NCI-H2196 (cell line): ENCODE results near the gene RAE1.
A peak's percentile ranks its signal among the peaks of the same experiment; 100 is the strongest.
"Not testable (repeated sequence)": the region's sequence is repeated elsewhere in the genome, so short reads cannot be mapped to it uniquely, and the experiment has no call there.

Source experiments
- DNase-seq: peaks from one replicate; lab custom pipeline; 2025; ENCODE audit not compliant: unreplicated experiment; lab: John Stamatoyannopoulos, UW

The RAE1 gene

GRCh38 chr20:57412347-57413029 lies 61.4 kb downstream of the RAE1 start:
- no peak for DNase-seq

- no peak for DNase-seq
These were observed 62.9 kb downstream of the RAE1 start for GRCh38 chr20:57413986-57414385.

GRCh38 chr20:57414867-57415592 lies 64.0 kb downstream of the RAE1 start:
- DNase-seq, result no peak

- DNase-seq, result no peak
These were observed 64.7 kb downstream of the RAE1 start for GRCh38 chr20:57415771-57416170.

- DNase-seq, result no peak
These were observed 65.4 kb downstream of the RAE1 start for GRCh38 chr20:57416296-57417022.

DNA sequence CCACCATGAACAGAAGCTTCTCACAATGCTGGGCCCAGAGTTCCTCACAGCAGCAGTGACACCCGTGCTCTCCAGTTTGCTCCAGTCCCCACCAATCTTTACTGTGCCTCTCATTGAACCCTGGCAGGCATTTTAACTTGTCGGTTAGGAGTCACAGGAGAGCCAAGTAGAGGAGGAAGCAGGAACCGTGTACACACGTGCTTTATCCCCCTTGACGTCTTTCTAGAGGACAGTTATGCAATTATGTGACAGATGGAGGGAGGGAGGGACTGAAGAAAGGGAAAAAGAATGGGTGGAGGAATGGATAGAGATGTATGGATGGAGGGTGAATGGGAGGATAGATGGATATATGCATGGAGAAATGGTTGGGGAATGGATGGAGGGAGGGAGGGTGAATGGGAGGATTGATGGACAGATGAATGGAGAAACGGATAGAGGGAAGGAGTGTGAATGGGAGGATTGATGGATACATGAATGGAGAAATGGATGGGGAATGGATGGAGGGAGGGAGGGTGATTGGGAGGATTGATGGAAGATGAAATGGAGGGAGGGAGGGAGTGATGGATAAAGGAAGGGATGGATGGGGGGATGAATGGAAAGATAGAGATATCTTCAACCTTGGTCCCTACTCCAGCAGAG lies 66.1 kb downstream of the RAE1 start:
- DNase-seq, result no peak

DNA sequence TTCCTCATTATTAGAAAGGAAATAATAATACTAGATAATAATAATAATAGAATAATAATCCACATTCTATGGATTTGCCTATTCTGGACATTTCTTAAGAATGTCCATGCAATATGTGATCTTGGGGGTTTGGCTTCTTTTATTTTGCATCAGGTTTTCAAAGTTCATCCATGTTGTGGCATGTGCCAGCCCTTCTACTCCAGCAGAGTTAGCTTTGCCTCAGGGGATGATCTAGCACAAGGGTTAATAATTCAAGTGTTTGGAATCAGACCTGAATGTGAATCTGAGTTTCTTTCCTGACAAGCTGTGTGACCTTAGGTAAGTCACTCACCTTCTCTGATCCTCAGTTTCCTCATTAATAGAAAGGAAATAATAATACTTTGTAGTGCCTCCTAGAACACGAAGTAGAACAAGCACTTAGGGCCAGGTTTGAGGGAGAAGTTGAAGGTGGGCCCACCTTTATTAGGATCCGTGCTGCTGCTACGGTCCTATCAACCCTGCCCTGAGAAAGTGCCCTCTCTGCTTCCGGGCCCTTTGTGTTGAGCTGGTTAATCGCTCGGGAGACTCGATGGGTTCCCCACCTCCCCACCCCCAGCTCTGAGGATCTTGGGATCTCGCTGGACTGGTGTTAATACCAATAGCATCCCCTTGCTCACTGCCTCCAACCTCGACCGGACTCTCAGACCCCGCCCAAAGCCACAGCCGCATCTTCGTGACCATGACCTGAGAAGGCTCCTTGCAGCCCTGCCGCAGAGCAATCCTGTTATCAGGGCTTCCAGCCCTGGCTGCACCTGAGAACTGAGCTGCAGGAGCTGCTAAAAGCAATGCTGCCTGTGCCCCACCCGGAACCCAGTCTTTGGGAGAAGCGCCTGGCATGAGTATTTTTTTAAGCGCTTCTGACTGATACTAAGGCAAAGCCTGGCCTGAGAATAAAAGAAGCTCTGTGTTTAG lies 67.0 kb downstream of the RAE1 start:
- DNase-seq, result no peak

DNA sequence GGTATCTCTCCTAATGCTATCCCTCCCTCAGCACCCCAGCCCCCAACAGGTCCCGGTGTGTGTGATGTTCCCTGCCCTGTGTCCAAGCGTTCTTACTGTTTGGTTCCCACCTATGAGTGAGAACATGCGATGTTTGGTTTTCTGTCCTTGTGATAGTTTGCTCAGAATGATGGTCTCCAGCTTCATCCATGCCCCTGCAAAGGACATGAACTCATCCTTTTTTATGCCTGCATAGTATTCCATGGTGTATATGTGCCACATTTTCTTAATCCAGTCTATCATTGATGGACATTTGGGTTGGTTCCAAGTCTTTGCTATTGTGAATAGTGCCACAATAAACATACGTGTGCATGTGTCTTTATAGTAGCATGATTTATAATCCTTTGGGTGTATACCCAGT lies 68.4 kb downstream of the RAE1 start:
- DNase-seq, result not testable (repeated sequence)

DNA sequence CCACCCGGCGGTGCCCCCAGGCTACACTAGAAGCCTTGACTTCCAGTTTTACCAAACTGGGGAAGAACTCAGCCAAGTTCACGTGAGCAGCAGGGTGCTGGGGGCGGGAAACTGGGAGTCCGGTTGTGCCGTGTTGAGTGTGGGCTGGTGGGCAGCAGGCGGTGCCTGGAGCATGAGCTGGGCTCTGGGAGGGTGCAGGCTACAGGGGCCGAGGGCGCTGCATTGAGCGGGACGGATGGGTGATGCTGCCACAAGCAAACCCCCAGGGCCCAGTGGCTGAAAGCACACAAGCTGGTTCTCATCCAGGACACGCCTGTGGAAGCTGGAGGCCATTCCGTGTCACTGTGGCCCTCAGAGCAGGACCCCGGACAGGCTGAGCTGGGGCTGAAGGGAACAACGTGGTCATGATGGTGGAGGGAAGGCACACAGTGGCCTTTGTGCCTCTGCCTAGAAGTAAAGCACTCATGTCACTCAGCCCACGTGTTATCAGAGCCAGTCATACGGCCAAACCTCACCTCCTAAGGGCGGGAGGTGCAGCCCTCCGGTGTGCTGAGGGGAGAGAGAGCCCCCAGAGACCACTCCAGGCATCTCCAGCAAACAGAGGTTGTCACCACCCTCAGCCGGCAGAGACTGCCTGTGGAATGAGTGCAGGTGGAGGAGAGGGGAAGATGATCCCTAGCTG lies 69.7 kb downstream of the RAE1 start:
- DNase-seq, result no peak

- DNase-seq, result no peak
These were observed 70.5 kb downstream of the RAE1 start for GRCh38 chr20:57421253-57422220.

DNA sequence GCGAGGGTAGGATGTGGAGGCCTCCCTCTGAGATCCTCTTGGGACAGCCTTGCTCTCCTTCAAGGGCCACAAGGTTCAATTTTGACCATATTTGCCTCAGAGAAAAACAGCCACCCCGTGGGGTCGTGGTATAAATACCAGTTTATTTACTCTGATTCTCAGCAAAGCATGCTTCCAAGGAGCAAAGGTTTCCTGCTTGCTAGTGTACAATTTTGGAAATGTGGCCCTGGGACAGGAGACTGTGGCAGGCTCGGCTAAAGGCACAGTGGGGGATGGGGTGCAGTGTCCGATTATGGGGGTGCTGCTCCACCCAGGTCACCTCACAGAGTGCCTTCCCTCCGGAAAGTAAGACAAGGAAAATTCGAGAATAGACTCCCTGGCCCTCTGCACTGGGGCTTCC lies 71.2 kb downstream of the RAE1 start:
- no peak for DNase-seq

GRCh38 chr20:57425150-57426013 lies 74.3 kb downstream of the RAE1 start:
- DNase-seq, result peak; percentile 10

DNA sequence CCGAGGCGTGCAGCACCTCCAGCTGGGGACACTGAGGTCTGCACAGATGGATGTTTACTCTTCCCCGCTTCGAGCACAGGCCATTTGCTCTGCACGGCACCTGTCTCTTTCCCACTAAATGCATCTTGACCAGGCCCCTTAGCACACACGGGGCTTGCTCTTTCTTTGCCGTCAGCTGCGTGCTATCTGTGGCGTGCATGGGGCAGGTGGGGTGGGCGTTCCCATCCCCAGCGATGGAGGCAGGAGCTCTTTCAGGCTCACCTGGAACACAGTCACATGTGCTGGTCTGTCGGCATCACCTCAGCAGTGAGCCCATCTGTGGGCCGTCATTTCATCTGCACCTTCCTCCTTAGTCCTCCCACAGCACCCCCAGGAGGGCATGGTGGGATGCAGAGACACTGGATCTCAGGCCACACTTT lies 75.2 kb downstream of the RAE1 start:
- DNase-seq, result no peak

DNA sequence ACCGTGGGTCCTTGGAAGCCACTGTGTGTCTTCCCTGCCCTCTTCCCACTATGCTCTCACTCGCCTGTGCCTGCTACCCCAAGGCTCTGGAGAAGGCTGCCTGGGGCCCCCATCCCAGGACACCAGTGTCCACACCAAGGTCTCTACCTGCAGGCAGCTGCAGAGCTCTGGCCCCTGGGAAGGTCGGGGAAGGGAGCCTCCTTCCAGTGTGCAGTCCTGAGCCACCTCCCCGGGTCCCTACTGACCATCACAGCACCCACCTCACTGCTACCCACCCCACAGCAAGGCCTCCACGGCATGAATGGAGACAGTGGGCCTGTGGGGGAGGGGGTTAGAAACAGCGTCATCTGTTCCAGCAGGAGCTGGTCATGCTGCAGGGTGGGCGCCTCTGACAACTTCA lies 75.8 kb downstream of the RAE1 start:
- no peak for DNase-seq

GRCh38 chr20:57428324-57429158 lies 77.5 kb downstream of the RAE1 start:
- DNase-seq, result peak; percentile 34
